Thyroid gland (tissue), 4 donors: ENCODE data around the gene CEP170. TPM values are rescaled to one million over a fixed set of nuclear protein-coding genes. Genes with fewer than 3 reads are reported as not detected.

ENCODE experiments used
- DNase-seq, 2 donors: peaks; one replicate each; pipeline ENCODE4 v3.0.0-alpha.2; 2019
- H3K27ac ChIP-seq, 3 donors: fragments of 200-600 bp; sonication (generic); 1 replicate in 2 of 3; 2 replicates in 1 of 3; pipeline ENCODE4 v1.5.1; 2016 to 2019; ENCODE audit warnings: mild to moderate bottlenecking in 1 of 3, moderate library complexity in 1 of 3
- H3K27me3 ChIP-seq: fragments of 200-600 bp; sonication (generic); one replicate; pipeline ENCODE4 v1.5.1; 2019
- H3K36me3 ChIP-seq, 2 donors: fragments of 200-600 bp; sonication (generic); one replicate each; pipeline ENCODE4 v1.5.1; 2016 to 2019
- H3K4me1 ChIP-seq, 2 donors: fragments of 200-600 bp; sonication (generic); one replicate each; pipeline ENCODE4 v1.5.1; 2017 to 2019
- H3K4me3 ChIP-seq, 3 donors: fragments of 200-600 bp; sonication (generic); replicated peaks in 1 of 3; 1 replicate in 2 of 3; 2 replicates in 1 of 3; pipeline ENCODE4 v1.5.1; 2016; ENCODE audit warnings: mild to moderate bottlenecking in 1 of 3
- H3K9me3 ChIP-seq: fragments of 200-600 bp; sonication (generic); one replicate; pipeline ENCODE4 v1.5.1; 2017
- CTCF ChIP-seq, 6 experiments: fragments of 200-600 bp in 3 of 6; fragments of 450-650 bp in 3 of 6; sonication (generic) in 3 of 6; IDR thresholded peaks; one replicate each; pipeline ENCODE4 v1.5.1; 2016 to 2019; ENCODE audit warnings: antibody characterized with exemption in 6 of 6, mild to moderate bottlenecking in 2 of 6, inconsistent platforms in 1 of 6, moderate library complexity in 1 of 6
- POLR2A ChIP-seq, 2 donors: fragments of 450-650 bp; IDR thresholded peaks; one replicate each; pipeline ENCODE4 v1.6.1; 2017; ENCODE audit warnings: antibody characterized with exemption in 2 of 2, mild to moderate bottlenecking in 2 of 2, moderate library complexity in 1 of 2
- WGBS, 2 donors: methylation state at CpG; one replicate each; pipeline ENCODE4 v1.1.5; 2017; 5-methylcytosine and 5-hydroxymethylcytosine counted together
- intact Hi-C: fragments of 100-400 bp; cut with DNase I; formaldehyde crosslinking; loops from one replicate; pipeline ENCODE4 v1.15.1; 2023
- total RNA-seq, 4 donors: library from RNA; depleted of rRNA; stranded (reverse); fragments of >200 nt; gene quantifications; one replicate each; pipeline ENCODE4 v1.2.3, GENCODE V29; 2016

The CEP170 gene
- total RNA-seq, 4 donors from 2014 or later: 62.8 to 93.8 (median 75.3) TPM

- H3K4me3 ChIP-seq: no peak overlapping the region
- no peaks in the 10 kb centered on the region for H3K9me3 ChIP-seq
- peaks cover 14 to 15% of the 10 kb centered on the region in 2 donors for H3K36me3 ChIP-seq
- 85 to 87% methylated on average over 3 of the region's 3 CpGs for WGBS, 2 donors
- no peak for DNase-seq
- peaks cover 2 to 14% of the 10 kb centered on the region in 2 donors for H3K4me1 ChIP-seq
- H3K27me3 ChIP-seq: no peaks in the 10 kb centered on the region
- H3K27ac ChIP-seq: no peak overlapping the region
- intact Hi-C loops: no loop called here
- no peak for TF ChIP-seq POLR2A (IDR thresholded peaks at IDR 0.05)
- no peak for TF ChIP-seq CTCF (IDR thresholded peaks at IDR 0.05)
These were observed 18.4 kb upstream of the CEP170 start for GRCh38 chr1:243273506-243273905.

DNA sequence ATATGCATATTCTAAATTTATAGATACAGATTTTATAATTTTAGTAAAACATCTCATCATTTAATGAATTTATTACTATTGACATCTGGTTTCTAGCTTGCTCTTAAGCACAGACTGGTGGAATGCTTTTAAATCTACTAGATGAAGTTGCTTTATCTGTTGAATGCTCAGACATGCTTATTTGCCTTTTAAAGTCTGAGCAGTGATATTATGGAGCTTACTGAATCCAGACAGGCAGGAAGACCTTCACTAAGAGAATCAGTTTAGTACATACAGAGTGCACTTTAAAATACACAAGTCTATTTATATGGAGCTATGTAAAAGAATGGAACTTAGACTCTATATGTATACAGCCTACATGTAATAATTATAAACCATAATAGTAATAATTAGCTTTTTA is 17.3 kb upstream of the CEP170 start:
- H3K27ac ChIP-seq: no peak overlapping the region
- no peaks in the 10 kb centered on the region for H3K27me3 ChIP-seq
- DNase-seq: no peak
- no peak for TF ChIP-seq POLR2A (IDR thresholded peaks at IDR 0.05)
- no peak for TF ChIP-seq CTCF (IDR thresholded peaks at IDR 0.05)
- peaks cover 9 to 15% of the 10 kb centered on the region in 2 donors for H3K36me3 ChIP-seq
- H3K4me3 ChIP-seq: no peak overlapping the region
- intact Hi-C loops: no loop called here
- H3K4me1 ChIP-seq: peaks cover 2 to 14% of the 10 kb centered on the region in 2 donors
- no peaks in the 10 kb centered on the region for H3K9me3 ChIP-seq

DNA sequence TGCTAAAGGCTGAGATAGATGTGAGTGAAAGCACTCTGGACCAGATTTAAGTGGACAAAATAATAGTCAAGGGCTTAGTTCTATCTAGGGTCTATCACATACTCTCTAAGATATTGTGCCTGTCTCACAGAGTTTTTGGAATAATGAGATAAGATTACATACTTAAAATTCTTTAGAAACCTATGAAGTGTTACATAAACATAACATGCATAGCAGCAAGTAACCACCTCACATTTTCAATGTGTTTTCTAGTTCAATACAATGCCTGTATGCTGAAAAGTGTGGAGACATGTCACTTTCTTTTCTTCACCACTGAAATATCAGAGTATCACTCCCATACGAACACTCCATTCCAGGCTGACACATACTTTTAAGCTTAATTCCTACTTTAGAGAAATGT is 16.9 kb upstream of the CEP170 start:
- H3K27ac ChIP-seq: no peak overlapping the region
- H3K9me3 ChIP-seq: no peaks in the 10 kb centered on the region
- intact Hi-C loops: no loop called here
- peaks cover 5 to 15% of the 10 kb centered on the region in 2 donors for H3K36me3 ChIP-seq
- TF ChIP-seq POLR2A (IDR thresholded peaks at IDR 0.05) (no peak), CTCF (IDR thresholded peaks at IDR 0.05) (no peak)
- no peak for DNase-seq
- H3K4me3 ChIP-seq: no peak overlapping the region
- H3K4me1 ChIP-seq: peaks cover 2 to 14% of the 10 kb centered on the region in 2 donors
- no peaks in the 10 kb centered on the region for H3K27me3 ChIP-seq
- WGBS, 2 donors: 95% methylated on average over 1 of the region's 1 CpG

DNA sequence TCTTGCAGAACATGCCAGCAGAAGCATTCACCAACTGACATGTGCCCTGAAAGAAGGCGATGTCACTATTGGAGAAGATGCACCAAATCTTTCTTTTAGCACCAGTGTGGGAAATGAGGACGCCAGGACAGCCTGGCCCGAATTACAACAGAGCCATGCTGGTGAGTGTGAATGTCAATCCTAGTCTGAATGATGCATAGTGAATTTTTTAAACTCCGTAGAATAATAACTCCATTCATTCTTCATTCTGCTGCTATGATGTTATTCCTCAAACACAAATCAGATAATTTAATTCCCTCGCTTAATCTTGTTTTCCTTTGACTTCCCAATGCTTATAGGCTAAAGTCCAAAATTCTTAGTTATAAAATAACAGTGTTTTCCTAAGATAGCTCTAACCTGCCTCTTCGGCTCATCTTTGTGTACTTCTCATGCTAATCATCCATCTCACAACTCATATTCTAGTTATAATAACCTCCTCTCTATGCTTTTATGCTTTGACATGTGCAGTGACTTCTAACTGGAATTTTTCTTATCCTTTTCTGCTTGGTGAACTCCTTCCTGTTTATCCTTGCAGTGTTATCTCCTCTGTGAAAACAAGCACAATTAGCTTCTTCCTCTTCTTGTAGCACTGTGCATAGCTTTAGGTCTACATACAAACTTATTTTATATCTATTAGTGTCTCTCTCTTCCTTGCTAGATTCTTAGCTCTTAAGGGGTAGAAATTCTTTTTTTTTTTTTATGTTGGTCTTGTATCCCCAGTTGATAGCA is 15.2 kb upstream of the CEP170 start:
- Histone ChIP-seq H3K36me3 (peaks cover 3 to 12% of the 10 kb centered on the region in 2 donors), H3K4me1 (peaks cover 2 to 17% of the 10 kb centered on the region in 2 donors), H3K27ac (no peak overlapping the region), H3K4me3 (no peak overlapping the region), H3K9me3 (no peaks in the 10 kb centered on the region), H3K27me3 (no peaks in the 10 kb centered on the region)
- 92 to 94% methylated on average over 6 of the region's 6 CpGs for WGBS, 2 donors
- intact Hi-C loops: no loop called here
- no peak for TF ChIP-seq CTCF (IDR thresholded peaks at IDR 0.05)
- no peak for TF ChIP-seq POLR2A (IDR thresholded peaks at IDR 0.05)
- DNase-seq: no peak

- Histone ChIP-seq H3K9me3 (no peaks in the 10 kb centered on the region), H3K27ac (no peak overlapping the region), H3K27me3 (no peaks in the 10 kb centered on the region), H3K4me1 (peaks cover 2 to 24% of the 10 kb centered on the region in 2 donors), H3K36me3 (peaks cover 0 to 6% of the 10 kb centered on the region in 2 donors), H3K4me3 (no peak overlapping the region)
- no peak for DNase-seq
- WGBS, 2 donors: 80 to 90% methylated on average over 4 of the region's 4 CpGs
- intact Hi-C loops: no loop called here
- TF ChIP-seq CTCF (IDR thresholded peaks at IDR 0.05) (no peak), POLR2A (IDR thresholded peaks at IDR 0.05) (no peak)
These were observed 14.3 kb upstream of the CEP170 start for GRCh38 chr1:243269461-243269801.
